Pancreas (tissue), 10 donors: ENCODE data around the gene TFR2. TPM values are rescaled to one million over a fixed set of nuclear protein-coding genes. Genes with fewer than 3 reads are reported as not detected.

Experiments
- ATAC-seq, 4 donors: fragments of 200-7000 bp; cut with Tn5 transposase; one replicate each; pipeline versions ENCODE4 v1.8.0 to v1.9.1; 2020; ENCODE audit warnings: mild to moderate bottlenecking in 4 of 4, moderate library complexity in 4 of 4
- DNase-seq, 6 donors: peaks; one replicate each; pipeline ENCODE4 v3.0.0-alpha.2; 2020
- FAIRE-seq: peaks from 2 replicates; lab custom pipeline; 2012; peaks lifted over from hg19 to GRCh38; lab: Jason Lieb, UNC
- H3K27ac ChIP-seq, 4 donors: fragments of 200-600 bp; sonication (generic); 1 replicate in 3 of 4; 2 replicates in 1 of 4; pipeline versions ENCODE4 v1.5.0 to v1.8.0; 2020
- H3K27me3 ChIP-seq, 4 donors: fragments of 200-600 bp; one replicate each; pipeline ENCODE4 v1.8.0; 2021
- H3K36me3 ChIP-seq, 3 donors: fragments of 200-600 bp; sonication (generic) in 1 of 3; one replicate each; pipeline versions ENCODE4 v1.5.0 to v1.8.0; 2020 to 2021
- H3K4me1 ChIP-seq, 3 donors: fragments of 200-600 bp; one replicate each; pipeline ENCODE4 v1.8.0; 2021
- H3K4me3 ChIP-seq, 4 donors: fragments of 200-600 bp; sonication (generic) in 2 of 4; one replicate each; pipeline versions ENCODE4 v1.5.0 to v1.8.0; 2020 to 2021
- H3K9me3 ChIP-seq, 4 donors: fragments of 200-600 bp; one replicate each; pipeline ENCODE4 v1.8.0; 2021
- WGBS, 2 donors: extraction: QIAGEN DNeasy Blood & Tissue Kit; methylation state at CpG; one replicate each; pipeline ENCODE4 v1.1.7; 2013; 5-methylcytosine and 5-hydroxymethylcytosine counted together
- intact Hi-C, 3 donors: fragments of 100-400 bp; cut with DNase I; formaldehyde crosslinking; loops; one replicate each; pipeline versions ENCODE4 v1.11.1 to v1.14.2; 2022
- polyA plus RNA-seq, 2 donors: library from polyadenylated mRNA; stranded (reverse); fragments of 200-250 nt; gene quantifications; one replicate each; pipeline ENCODE4 v1.2.3, GENCODE V29; 2013
- total RNA-seq, 6 donors: library from RNA; stranded (reverse); fragmentation: NEBNext Ultra II Directional in 4 of 6; extraction: Animal tissue kit (Norgen Biotek cat#: 25700) in 4 of 6; gene quantifications; one replicate each; pipeline versions ENCODE4 v1.2.1 to v1.2.4, GENCODE V29; 2021 to 2023
- TF ChIP-seq, protein P1 (sequence below), 4 donors: fragments of 200-600 bp; sonication (generic) in 3 of 4; IDR thresholded peaks; one replicate each; pipeline versions ENCODE4 v1.5.0 to v1.8.0; 2021; ENCODE audit warnings: antibody characterized with exemption in 4 of 4
- donor health status: healthy with polysubstance abuse.
- donor health status: DM: no; HTN: no; CAD: no; lungs with moderate emphysema.
- donor health status: DM: no; HTN: no; CAD: no.
- donor health status: control.
- donor health status: control.
- donor health status: Bipolar disorder and iron deficiency.
- donor health status: DM: yes; HTN: yes; CAD: no.
- donor health status: DM: no; HTN: no; CAD: no.
- donor health status: DM: no; HTN: no; CAD: no.
- donor health status: DM: yes; HTN: yes; CAD: no.

Gene TFR2
- total and polyA plus RNA-seq, 8 donors: 0.28 to 1.2 (median 1.0) TPM

GRCh38 chr7:100613412-100614175 is 27.8 kb downstream of the TFR2 start:
- 85 to 86% methylated on average over 13 of the region's 13 CpGs for WGBS, 2 donors
- Histone ChIP-seq H3K36me3 (no peaks in the 10 kb centered on the region), H3K4me3 (peak overlapping the region in 2 of 4 donors; percentile 74), H3K9me3 (no peaks in the 10 kb centered on the region), H3K27me3 (no peaks in the 10 kb centered on the region), H3K4me1 (peaks cover 0 to 5% (median 0%) of the 10 kb centered on the region in 3 donors), H3K27ac (no peak overlapping the region)
- intact Hi-C loops: no loop called here
- DNase-seq (no peak), ATAC-seq (no peak), FAIRE-seq (no peak)
- TF ChIP-seq, protein P1, sequence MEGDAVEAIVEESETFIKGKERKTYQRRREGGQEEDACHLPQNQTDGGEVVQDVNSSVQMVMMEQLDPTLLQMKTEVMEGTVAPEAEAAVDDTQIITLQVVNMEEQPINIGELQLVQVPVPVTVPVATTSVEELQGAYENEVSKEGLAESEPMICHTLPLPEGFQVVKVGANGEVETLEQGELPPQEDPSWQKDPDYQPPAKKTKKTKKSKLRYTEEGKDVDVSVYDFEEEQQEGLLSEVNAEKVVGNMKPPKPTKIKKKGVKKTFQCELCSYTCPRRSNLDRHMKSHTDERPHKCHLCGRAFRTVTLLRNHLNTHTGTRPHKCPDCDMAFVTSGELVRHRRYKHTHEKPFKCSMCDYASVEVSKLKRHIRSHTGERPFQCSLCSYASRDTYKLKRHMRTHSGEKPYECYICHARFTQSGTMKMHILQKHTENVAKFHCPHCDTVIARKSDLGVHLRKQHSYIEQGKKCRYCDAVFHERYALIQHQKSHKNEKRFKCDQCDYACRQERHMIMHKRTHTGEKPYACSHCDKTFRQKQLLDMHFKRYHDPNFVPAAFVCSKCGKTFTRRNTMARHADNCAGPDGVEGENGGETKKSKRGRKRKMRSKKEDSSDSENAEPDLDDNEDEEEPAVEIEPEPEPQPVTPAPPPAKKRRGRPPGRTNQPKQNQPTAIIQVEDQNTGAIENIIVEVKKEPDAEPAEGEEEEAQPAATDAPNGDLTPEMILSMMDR (IDR thresholded peaks at IDR 0.05): no peak

DNA sequence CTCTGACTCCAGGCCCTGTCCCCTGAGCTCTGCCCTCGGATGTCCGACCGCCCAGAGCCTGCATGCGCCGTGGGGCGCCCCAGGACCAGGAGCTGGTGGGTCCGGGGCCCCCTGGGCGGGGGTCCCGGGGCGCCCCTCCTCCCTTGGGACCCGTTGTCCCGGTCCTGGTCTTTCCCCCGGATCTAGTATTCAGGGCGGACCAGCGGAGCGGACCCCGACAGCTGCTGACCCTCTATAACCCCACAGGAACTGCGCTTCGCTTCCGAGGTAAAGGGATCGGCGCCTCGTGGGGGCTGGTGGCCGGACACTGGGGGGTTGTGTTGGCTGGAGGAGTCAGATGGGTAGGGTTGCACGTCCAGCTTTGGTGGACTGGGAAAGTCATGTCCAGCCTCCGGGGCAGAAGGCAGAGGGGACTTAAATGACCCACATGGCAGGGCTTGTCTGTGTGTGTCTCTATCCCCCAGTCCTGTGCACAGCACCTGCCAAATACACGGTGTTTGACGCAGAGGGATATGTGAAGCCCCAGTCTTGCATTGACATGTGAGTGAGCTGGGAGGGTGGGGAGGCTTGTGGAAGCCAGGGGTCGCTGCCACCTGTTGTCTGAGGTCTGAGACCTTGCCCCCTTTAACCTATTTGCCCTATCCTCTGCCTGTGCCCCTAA is 28.5 kb downstream of the TFR2 start:
- peak overlapping the region in 3 of 4 donors; percentile 91 to 97 (median 94) for H3K27ac ChIP-seq

GRCh38 chr7:100611983-100612729 is 29.2 kb downstream of the TFR2 start, which contains the start of gene MOSPD3:
MOSPD3 (plus strand) TSS chr7:100612540; CDS start chr7:100612792, 252 bp downstream.
- H3K4me3 ChIP-seq: peak within 1 kb of the TSS; percentile 70 to 80 (median 74)
- TF ChIP-seq, protein P1 (IDR thresholded peaks at IDR 0.05): no peak
- ATAC-seq (peak; percentile 95 to 98 (median 96)), DNase-seq (peak; percentile 98 to 99 (median 99)), FAIRE-seq (peak; percentile 98)
- peaks cover 0 to 5% (median 0%) of the 10 kb centered on the region in 3 donors for H3K4me1 ChIP-seq
- H3K27ac ChIP-seq: peak within 1 kb of the TSS; percentile 91 to 99 (median 96)
- intact Hi-C loops: no loop called here
- no peaks in the 10 kb centered on the region for H3K9me3 ChIP-seq
- no peaks in the 10 kb centered on the region for H3K27me3 ChIP-seq
- 0 to 1% methylated on average over 55 to 61 of the region's 61 CpGs for WGBS, 2 donors
- no peaks in the 10 kb centered on the region for H3K36me3 ChIP-seq

More for the DNA sequence above, 28.5 kb downstream of the TFR2 start:
- Histone ChIP-seq H3K36me3 (no peaks in the 10 kb centered on the region), H3K4me3 (peak overlapping the region; percentile 70 to 80 (median 74)), H3K27me3 (no peaks in the 10 kb centered on the region), H3K4me1 (peaks cover 0 to 5% (median 0%) of the 10 kb centered on the region in 3 donors), H3K9me3 (no peaks in the 10 kb centered on the region)
- 2 to 3% methylated on average over 29 of the region's 29 CpGs for WGBS, 2 donors
- DNase-seq: peak in 3 of 6 donors; percentile 46 to 82 (median 47)
- intact Hi-C loops: no loop called here
- TF ChIP-seq, protein P1 (IDR thresholded peaks at IDR 0.05): no peak
- no peak for FAIRE-seq
- peak in 3 of 4 donors; percentile 2 to 4 (median 2) for ATAC-seq

DNA sequence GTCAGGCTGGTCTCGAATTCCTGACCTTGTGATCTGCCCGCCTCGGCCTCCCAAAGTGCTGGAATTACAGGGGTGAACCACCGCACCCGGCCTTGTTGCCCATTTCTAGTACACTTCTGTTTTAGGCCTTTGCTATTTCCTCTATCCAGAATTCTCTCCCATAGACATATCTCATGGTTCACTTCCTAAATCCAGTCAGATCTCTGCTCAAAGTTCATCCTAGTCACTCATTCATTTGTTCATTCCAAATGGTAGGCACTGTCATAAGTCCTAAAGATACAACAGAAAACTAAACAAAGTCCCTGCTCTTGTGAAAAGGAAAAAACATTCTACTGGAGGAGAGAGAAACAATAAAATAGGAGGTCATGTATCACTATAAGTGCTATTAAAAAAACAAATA is 31.4 kb downstream of the TFR2 start:
- Histone ChIP-seq H3K27ac (no peak overlapping the region), H3K4me1 (peaks cover 0 to 5% (median 0%) of the 10 kb centered on the region in 3 donors), H3K4me3 (no peak overlapping the region), H3K36me3 (no peaks in the 10 kb centered on the region), H3K9me3 (no peaks in the 10 kb centered on the region), H3K27me3 (no peaks in the 10 kb centered on the region)
- 80 to 95% methylated on average over 5 of the region's 5 CpGs for WGBS, 2 donors
- DNase-seq (no peak), ATAC-seq (no peak), FAIRE-seq (no peak)
- TF ChIP-seq, protein P1 (IDR thresholded peaks at IDR 0.05): no peak
- intact Hi-C loops: no loop called here
